HG03442 (cell line): Measurements from ENCODE around the gene FCRL4.
"Not testable (repeated sequence)": the region's sequence is repeated elsewhere in the genome, so short reads cannot be mapped to it uniquely, and the experiment has no call there.

Source experiments
- ATAC-seq: cut with Tn5 transposase; IDR thresholded peaks from one replicate; pipeline ENCODE4 v1.9.1; 2021; ENCODE audit warnings: mild to moderate bottlenecking, moderate library complexity; ENCODE audit not compliant: unreplicated experiment

The FCRL4 gene

GRCh38 chr1:157551694-157552693 is 45.9 kb downstream of the FCRL4 start, which contains the start of gene FCRL5:
FCRL5 (minus strand) TSS chr1:157552515; CDS start chr1:157552362, 153 bp downstream.
- ATAC-seq = peak; percentile 65

- not testable (repeated sequence) for ATAC-seq
Measured at GRCh38 chr1:157548081-157548480, 49.8 kb downstream of the FCRL4 start.

- ATAC-seq = no peak
Measured at GRCh38 chr1:157542676-157543075, 55.2 kb downstream of the FCRL4 start.

DNA sequence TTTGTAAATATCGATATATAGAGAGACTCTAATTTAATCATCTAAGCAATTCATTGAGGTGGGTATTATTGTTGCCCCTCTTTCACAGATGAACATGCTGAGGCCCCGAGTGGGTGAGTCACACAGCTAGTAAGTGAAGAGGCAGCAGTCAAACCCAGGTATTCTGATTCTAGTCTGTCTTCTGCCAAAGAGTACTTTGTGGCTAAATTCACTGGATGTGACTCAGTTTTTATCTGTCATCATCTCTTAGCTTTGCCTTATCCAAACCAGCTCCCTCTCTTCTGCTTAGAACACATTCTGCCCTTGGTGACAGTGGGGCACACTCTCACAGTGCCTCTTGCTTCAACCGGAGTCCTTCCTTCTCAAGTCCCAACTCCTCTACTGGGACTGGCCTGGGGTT is 57.0 kb downstream of the FCRL4 start:
- ATAC-seq = no peak

GRCh38 chr1:157540160-157540748 is 57.6 kb downstream of the FCRL4 start:
- ATAC-seq = no peak

- no peak for ATAC-seq
Measured at GRCh38 chr1:157539568-157539967, 58.3 kb downstream of the FCRL4 start.

DNA sequence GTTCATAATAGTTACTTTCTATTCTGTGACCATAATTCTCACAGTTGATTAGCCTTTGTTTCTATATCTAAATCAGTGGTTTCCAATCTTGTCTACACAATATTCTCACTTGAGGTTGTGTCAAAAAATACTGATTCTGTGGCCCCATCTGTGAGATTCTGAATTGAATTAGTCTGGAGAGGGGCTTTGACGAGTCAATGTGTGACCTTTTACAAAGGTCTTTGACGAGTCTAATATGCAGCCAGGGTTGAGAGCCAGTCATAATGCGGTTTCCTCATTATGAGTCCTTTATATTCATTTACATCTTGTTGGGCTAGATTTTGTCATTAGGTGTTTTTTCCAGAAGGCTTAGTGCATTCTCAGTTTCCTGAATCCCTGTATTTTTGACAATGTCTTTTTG is 65.3 kb downstream of the FCRL4 start:
- ATAC-seq = no peak

DNA sequence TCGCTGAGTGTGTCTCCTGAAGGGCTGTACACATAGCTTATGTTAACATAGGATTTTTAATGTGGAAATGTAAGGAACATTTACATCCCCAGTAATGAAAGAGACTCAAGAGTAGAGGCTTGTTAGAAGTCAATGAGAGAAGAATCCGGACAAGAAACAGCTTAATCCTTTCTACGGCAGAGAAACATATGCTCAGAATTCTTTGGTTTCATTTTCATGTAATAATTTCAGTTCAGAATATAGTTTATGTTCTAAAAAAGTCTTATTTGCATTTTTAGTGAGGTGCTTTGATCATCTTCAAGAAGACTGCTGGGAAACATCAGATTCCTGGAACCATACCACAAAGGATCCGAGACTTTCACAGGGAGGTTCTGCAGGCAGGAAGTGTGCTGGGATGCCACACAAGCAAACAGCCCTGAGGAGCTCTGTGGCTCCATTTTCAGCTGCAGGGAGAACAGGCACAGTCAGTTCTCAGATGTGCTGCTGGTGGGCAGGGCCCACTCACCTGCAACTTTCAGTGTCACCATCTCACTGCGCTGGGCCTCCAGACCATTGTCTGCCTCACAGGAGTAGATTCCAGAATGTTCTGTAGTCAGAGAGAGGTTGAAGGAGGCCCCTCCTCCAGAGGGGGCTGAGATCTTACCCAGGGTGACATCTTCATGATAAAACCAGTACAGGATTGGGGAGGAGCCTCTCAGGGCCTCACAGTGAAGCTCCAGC is 74.0 kb downstream of the FCRL4 start:
- peak; percentile 77 for ATAC-seq
